GM18861 (cell line): ENCODE measurements around the gene DHRS13.
"Not testable (repeated sequence)": the region's sequence is repeated elsewhere in the genome, so short reads cannot be mapped to it uniquely, and the experiment has no call there.

ENCODE experiments used
- ATAC-seq: cut with Tn5 transposase; IDR thresholded peaks from one replicate; pipeline ENCODE4 v1.9.1; 2021; ENCODE audit not compliant: unreplicated experiment

DHRS13 gene

GRCh38 chr17:28935744-28936460 lies 33.0 kb upstream of the DHRS13 start:
- no peak for ATAC-seq

- ATAC-seq: not testable (repeated sequence)
These were observed 31.6 kb upstream of the DHRS13 start for GRCh38 chr17:28934508-28934907.

GRCh38 chr17:28929787-28930186 lies 26.9 kb upstream of the DHRS13 start:
- ATAC-seq: no peak

- ATAC-seq: no peak
These were observed 25.2 kb upstream of the DHRS13 start for GRCh38 chr17:28928061-28928460.

GRCh38 chr17:28926786-28927185 lies 23.9 kb upstream of the DHRS13 start:
- no peak for ATAC-seq

GRCh38 chr17:28926366-28926765 lies 23.5 kb upstream of the DHRS13 start:
- no peak for ATAC-seq

GRCh38 chr17:28925912-28926365 lies 23.1 kb upstream of the DHRS13 start:
- ATAC-seq: no peak

- ATAC-seq: no peak
These were observed 17.3 kb upstream of the DHRS13 start for GRCh38 chr17:28920201-28920600.

- ATAC-seq: no peak
These were observed 15.4 kb upstream of the DHRS13 start for GRCh38 chr17:28918295-28918694.

- ATAC-seq: no peak
These were observed 14.6 kb upstream of the DHRS13 start for GRCh38 chr17:28917465-28917864.

GRCh38 chr17:28917029-28917428 lies 14.2 kb upstream of the DHRS13 start:
- no peak for ATAC-seq

- ATAC-seq: no peak
These were observed 13.5 kb upstream of the DHRS13 start for GRCh38 chr17:28916302-28916934.

- no peak for ATAC-seq
These were observed 10.1 kb upstream of the DHRS13 start for GRCh38 chr17:28912938-28913333.

GRCh38 chr17:28912281-28912937 lies 9.5 kb upstream of the DHRS13 start:
- ATAC-seq: no peak

- no peak for ATAC-seq
These were observed 8.6 kb upstream of the DHRS13 start for GRCh38 chr17:28911411-28912045.

- ATAC-seq: no peak
These were observed 7.7 kb upstream of the DHRS13 start for GRCh38 chr17:28910534-28910933.

- ATAC-seq: no peak
These were observed 5.8 kb upstream of the DHRS13 start for GRCh38 chr17:28908640-28909167.

GRCh38 chr17:28907709-28908475 lies 5.0 kb upstream of the DHRS13 start:
- ATAC-seq: no peak

- no peak for ATAC-seq
These were observed 4.0 kb upstream of the DHRS13 start for GRCh38 chr17:28906706-28907438.

- ATAC-seq: no peak
These were observed 3.4 kb upstream of the DHRS13 start for GRCh38 chr17:28906276-28906675.
